Midbrain (tissue), 1 donor: ENCODE measurements around the gene EXOC3L4.
"Not testable (repeated sequence)": the region's sequence is repeated elsewhere in the genome, so short reads cannot be mapped to it uniquely, and the experiment has no call there.

Experiments used
- DNase-seq: peaks from one replicate; lab custom pipeline; 2025; lab: John Stamatoyannopoulos, UW

Gene EXOC3L4

DNA sequence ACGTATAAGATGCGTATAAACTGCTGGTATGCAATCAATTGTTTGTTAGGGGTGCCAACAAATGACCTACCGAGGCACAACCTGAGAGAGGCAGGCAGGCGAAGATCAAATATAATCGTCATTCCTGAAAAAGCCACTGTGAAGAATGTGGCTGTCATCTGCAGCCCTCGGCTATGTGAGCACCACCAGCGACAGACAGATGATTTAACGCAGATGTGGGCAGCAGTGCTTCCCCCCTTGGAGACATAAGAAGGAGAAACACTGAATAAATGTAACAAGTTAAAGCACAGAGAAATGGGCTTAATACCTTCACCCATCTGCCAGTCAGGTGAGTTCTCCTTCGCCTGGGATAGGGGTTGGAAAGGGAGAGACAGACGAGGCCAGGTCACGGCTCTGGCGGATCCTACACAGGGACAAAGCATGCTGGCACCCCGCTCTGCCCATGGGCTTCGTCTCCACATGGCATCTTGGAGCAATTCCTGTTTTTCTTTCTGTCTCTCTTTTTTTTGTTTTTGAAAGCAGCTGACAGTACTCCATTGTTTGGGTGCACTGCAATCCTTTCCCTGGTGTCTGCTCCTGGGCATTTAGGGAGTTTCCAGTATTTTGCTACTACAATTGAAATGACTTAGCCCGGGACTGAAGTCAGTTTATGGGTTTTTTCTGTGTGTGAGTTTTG is 56.9 kb downstream of the EXOC3L4 start:
- DNase-seq = peak; percentile 32

- DNase-seq = peak; percentile 33
These were observed 60.5 kb downstream of the EXOC3L4 start for GRCh38 chr14:103155010-103155409.

DNA sequence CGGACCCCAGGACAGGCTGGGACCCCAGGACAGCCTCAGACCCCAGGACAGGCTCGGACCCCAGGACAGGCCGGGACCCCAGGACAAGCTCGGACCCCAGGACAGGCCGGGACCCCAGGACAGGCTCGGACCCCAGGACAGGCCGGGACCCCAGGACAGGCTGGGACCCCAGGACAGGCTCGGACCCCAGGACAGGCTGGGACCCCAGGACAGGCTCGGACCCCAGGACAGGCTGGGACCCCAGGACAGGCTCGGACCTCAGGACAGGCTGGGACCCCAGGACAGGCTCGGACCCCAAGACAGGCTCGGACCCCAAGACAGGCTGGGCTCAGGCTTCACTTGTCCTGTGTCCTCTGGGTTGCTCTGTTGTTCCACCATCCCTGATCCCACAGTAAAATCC is 60.9 kb downstream of the EXOC3L4 start:
- DNase-seq = not testable (repeated sequence)

DNA sequence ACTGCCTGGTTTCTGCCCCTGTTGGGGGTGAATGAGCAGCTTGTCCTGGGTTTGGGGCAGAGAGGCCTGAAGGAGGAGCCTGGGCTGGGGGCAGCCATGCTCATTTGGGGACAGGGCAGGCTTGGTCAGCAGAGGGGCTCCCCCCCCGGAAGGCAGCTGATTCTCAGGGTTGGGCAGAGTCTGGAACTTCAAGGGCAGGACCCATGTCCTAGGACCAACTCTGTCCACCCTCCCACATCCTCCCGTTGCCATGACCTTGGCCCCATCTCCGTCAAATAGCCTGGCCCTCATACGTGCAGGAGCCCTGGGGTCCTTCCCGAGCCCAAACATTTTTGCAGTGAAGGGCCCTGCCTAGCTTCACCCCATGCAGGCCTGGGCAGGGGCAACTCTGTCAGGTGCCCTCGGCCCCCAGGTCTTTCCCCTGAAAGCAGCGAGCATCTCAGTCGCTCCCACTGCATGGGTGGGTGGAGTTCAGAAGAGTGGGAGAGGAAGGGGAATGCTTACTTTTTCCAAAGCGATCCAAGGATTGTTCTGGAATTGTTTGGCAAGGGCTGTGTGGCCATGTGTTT is 61.4 kb downstream of the EXOC3L4 start:
- DNase-seq = no peak

DNA sequence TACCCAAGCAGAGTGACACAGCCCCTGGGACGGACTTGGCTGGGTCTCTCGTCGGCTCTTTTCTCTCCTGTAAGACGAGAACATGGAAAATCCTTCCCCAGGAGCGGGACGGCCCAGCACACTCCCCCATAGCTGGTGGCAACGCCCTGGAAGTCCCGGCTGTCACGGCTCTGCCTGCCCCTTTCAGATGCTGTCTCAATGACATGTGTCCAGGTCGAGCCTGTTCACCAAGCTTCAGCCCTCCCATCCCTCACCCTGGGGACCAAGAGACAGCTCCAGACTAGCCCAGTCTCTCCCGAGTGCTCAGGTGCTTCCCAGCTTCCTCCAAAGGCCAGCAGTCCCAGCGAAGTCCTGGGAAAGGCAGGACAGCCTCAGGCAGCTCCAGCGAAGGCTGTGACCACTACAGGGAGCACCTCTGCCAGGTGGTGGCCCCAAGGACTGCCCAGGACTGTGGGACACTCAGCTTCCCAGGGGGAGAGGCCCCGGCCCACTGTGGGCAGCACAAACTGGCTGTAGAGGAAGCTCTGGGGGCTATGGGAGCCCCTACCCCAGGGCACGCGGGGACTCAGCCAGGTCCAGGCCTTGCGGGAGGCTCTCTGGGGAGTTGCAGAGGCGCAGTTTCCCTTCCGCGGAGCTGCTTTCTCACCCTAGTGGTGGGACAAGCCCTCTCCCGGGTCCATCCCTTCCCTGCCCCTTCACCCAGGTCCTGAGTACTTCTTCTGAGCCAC is 62.3 kb downstream of the EXOC3L4 start:
- DNase-seq = no peak

DNA sequence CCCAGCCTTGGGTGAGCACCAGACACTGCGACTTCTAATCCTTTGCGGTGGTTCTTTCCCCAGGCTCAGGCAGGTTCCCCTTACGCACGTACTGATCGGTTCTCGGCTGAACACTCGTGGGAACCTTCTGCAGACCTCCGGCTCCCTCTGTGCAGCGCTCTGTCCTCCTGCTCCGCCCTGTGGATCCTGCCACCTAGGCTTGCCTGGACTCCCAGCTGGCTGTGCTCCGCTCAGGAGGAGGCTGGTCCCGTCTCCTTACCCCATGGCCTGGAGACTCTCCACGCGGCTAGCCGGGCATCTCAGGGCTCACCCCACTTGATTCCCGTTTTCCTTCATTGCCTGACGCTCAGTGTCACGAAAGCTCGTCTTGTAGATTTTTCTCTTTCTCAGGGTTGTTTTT is 63.4 kb downstream of the EXOC3L4 start:
- no peak for DNase-seq

- no peak for DNase-seq
These were observed 64.2 kb downstream of the EXOC3L4 start for GRCh38 chr14:103158688-103159087.
